Erythroblast (primary cell): Measurements from ENCODE around the gene RNPEP.
A peak's percentile ranks its signal among the peaks of the same experiment; 100 is the strongest.
"Not testable (repeated sequence)": the region's sequence is repeated elsewhere in the genome, so short reads cannot be mapped to it uniquely, and the experiment has no call there.

Experiments used
- DNase-seq, 2 experiments: peaks; one replicate each; lab custom pipeline; 2025; lab: John Stamatoyannopoulos, UW
- GATA1 ChIP-seq: IDR thresholded peaks from 2 replicates; pipeline ENCODE4 v1.6.1; 2011; ENCODE audit warnings: low read depth, mild to moderate bottlenecking, control low read depth, low read length, moderate library complexity
- POLR2A ChIP-seq: IDR thresholded peaks from 2 replicates; pipeline ENCODE4 v1.6.1; 2011; ENCODE audit warnings: mild to moderate bottlenecking, low read length

Gene RNPEP, protein sequence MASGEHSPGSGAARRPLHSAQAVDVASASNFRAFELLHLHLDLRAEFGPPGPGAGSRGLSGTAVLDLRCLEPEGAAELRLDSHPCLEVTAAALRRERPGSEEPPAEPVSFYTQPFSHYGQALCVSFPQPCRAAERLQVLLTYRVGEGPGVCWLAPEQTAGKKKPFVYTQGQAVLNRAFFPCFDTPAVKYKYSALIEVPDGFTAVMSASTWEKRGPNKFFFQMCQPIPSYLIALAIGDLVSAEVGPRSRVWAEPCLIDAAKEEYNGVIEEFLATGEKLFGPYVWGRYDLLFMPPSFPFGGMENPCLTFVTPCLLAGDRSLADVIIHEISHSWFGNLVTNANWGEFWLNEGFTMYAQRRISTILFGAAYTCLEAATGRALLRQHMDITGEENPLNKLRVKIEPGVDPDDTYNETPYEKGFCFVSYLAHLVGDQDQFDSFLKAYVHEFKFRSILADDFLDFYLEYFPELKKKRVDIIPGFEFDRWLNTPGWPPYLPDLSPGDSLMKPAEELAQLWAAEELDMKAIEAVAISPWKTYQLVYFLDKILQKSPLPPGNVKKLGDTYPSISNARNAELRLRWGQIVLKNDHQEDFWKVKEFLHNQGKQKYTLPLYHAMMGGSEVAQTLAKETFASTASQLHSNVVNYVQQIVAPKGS

DNA sequence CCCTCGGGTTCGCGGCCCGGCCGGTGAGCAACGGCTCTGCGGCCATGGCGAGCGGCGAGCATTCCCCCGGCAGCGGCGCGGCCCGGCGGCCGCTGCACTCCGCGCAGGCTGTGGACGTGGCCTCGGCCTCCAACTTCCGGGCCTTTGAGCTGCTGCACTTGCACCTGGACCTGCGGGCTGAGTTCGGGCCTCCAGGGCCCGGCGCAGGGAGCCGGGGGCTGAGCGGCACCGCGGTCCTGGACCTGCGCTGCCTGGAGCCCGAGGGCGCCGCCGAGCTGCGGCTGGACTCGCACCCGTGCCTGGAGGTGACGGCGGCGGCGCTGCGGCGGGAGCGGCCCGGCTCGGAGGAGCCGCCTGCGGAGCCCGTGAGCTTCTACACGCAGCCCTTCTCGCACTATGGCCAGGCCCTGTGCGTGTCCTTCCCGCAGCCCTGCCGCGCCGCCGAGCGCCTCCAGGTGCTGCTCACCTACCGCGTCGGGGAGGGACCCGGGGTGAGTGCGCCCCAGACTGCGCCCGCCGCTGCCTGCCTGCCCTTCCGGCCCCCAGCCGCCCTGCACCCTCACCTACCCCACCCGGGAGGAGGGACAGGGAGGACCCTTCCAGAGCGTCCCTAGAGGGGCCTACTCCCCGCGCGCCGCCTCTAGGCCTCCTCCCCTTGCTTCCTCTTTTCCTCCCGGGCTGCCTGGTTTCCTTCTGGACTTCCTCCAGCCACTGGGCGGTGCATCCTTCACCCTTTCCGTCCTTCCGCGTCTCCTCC lies at the start of gene RNPEP:
Gene RNPEP (plus strand): TSS at position 26 of the 757 bp plus-strand sequence. CDS start 19 bp downstream, at position 45.
- no peak for TF ChIP-seq GATA1
- no peak for TF ChIP-seq POLR2A
- DNase-seq: peak; percentile 64 to 72

DNA sequence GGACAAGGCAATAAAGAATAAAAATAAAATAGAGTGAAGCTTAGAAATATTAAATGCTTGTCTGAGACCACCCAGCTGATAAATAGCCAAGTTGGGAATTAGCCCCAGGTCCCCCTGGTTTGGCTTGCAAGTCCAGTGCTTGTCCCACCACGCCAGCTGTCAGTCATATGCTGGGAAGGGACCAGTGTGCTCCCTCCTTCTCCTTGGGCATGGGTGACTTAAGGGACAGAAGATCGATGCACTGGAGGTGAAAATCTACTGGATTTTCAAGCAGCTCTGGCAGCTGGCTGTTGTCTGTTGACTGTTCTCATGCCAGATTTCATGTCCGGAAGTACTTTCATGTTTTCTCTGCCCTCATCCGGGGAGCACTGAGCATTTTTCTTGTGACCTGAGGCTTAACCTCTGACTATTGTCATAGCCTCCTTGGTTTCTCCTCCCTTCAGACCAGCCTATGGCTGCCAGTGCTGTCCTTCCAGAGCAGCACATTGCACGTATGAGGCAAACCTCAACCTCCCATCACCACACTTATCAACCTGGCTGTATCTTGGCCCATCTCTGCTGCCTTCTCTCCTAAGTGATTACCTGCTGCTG lies 48.5 kb upstream of the RNPEP start:
- DNase-seq: no peak
- no peak for TF ChIP-seq GATA1
- no peak for TF ChIP-seq POLR2A

DNA sequence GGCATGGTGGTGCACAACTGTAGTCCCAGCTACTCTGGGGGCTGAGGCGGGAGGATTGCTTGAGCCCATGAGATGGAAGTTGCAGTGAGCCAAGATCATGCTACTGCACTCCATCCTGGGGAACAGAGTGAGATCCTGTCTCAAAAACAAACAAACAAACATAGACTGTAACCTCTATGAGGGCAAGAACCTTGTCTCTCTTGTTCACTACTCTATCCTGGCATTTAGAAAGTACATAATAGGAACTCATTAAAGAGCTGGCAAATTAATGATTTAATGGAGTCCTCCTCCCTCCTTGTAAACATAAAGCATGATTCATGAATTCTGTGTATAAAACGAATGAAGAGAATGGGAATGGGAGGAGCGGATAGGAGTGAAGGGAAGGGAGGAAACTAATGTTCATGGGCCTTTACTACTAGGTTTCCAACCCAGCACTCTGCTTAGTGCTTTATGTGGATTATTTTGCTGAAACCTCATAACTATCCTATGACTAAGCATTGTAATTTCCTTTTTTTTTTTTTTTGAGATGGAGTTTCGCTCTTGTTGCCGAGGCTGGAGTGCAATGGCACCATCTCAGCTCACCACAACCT lies 44.7 kb upstream of the RNPEP start:
- TF ChIP-seq GATA1 (no peak), POLR2A (no peak)
- no peak for DNase-seq

DNA sequence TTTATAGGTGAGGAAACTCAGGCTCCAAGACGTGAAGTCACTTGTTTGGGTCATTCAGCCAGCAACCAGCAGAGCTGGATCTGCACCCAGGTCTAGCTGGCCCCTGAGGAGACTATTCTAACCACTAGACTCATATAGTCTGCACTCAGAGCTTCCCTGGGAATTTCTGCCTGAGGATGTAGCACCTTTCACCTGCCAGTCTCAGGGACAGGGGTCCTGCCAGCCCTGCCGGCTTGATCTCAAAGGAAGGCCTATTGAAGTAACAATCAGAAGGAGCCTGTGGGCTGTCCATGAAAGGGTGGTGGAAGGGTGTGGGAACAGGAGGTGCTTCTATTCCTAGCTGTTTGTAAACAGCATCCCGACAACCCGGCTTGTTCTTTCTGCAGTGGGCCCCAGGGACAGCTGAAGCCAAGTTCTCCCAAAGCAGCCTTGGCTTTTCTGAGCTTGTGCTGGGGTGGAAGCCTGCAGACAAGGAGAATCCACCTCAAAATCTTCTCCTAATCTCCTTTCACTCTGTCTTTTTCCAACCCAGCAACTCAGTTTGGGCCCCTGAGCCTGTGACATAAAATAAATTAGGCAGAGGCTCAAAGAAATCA lies 43.9 kb upstream of the RNPEP start:
- no peak for DNase-seq

DNA sequence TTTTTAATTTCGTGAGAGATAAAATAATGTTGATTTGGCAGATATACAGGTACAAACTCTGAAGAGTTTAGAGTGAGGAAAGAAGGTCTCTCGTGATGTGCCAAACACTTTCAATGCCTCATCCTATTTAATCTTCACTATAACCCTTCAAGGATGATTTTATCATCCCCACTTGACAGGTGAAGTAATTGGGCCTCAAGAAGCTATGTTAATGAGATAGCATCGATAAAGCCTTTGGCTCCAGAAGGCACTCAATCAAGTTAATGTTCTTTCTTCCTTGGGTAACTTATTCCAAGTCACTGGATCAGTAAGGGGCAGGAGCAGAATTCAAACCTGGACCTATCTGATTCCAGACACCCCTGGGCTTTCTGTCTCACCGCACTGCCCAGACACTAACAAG lies 43.3 kb upstream of the RNPEP start:
- TF ChIP-seq POLR2A (no peak), GATA1 (no peak)
- DNase-seq: no peak

More for the DNA sequence above, 43.9 kb upstream of the RNPEP start:
- TF ChIP-seq POLR2A (no peak), GATA1 (no peak)

DNA sequence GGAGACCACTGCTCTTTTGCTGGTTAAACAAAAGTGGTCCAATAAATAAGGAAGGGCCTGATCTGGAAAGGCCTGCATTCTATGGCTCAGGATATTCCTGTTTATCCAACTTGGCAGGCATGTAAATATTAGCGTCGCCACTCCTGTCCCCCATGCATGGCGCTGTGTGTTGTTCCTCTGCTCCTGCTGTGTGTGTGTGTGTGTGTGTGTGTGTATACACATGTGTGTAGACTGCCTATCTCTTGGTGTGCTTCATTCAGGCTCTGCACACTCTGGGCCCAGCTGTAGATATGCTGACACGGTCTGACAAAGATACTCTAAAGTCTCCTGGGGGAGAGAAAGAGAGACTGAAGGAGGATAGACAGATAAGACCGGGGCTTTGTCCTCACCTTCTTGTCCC lies 42.9 kb upstream of the RNPEP start:
- TF ChIP-seq GATA1 (no peak), POLR2A (no peak)

DNA sequence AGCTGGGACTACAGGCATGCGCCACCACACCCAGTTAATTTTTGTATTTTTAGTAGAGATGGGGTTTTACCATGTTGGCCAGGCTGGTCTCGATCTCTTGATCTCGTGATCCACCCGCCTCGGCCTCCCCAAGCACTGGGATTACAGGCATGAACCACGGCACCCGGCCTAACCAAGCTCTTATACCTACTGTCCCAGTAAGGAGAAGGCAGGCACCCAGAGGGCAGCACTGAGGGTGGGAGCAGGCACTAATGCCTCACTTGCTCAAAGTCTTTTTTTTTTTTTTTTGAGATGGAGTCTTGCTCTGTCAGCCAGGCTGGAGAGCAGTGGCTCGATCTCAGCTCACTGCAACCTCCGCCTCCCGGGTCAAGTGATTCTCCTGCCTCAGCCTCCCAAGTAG lies 42.1 kb upstream of the RNPEP start:
- not testable (repeated sequence) for DNase-seq

More for the DNA sequence above, 42.9 kb upstream of the RNPEP start:
- DNase-seq: no peak

DNA sequence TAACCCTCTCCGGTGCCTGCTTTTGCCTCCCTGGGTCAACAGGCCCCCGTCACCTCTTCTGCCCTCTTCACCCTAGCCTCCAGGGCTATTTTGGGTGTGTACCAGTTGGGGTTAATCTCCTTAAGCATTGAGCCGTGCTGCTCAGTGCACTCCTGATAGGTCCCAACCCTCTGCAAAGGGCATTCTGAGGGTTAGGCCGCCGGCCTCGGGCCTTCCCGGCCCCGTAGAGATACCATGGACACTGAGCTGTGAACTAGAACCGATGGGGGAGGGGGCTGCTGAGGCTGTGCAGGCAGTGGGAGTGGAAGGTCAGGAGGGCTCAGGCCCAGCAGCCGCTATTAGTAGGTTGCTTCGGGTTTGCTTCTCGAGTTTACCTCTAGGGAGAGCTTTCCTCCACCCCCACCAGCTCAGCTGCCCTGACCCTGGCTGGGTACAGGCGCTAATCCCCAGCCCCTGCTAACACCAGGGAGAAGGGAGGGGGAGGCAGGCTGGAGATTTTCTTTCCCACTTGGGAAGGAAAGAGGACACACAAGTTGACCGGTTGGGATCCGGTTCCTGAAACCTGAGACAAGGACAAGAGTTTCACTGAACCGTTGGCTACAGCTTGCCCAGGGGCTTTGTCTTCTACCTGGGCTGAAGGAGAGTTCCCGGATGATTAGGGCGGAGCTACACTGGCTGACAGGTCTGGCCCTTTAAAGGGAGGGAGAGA lies 40.9 kb upstream of the RNPEP start:
- no peak for TF ChIP-seq GATA1
- no peak for TF ChIP-seq POLR2A
- peak; percentile 13 to 65 for DNase-seq

DNA sequence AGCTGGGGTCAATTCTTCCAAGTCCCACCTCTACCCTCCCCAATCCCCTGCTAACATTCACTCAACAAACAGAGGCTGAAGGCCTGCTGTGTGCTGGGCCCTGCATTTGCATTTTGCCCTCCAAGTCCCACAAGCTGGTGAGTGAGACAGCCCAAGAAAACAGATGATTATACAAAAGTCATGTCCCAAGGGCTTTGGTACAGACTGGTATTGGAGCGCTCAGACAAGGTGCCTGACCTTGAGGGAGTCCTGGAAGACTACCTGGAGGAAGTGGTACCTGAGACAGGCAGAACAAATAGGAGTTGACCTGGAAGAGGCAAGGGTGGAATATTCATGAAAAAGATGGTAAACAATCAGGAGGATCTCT lies 40.3 kb upstream of the RNPEP start:
- no peak for DNase-seq
- TF ChIP-seq POLR2A: no peak
- TF ChIP-seq GATA1: no peak

DNA sequence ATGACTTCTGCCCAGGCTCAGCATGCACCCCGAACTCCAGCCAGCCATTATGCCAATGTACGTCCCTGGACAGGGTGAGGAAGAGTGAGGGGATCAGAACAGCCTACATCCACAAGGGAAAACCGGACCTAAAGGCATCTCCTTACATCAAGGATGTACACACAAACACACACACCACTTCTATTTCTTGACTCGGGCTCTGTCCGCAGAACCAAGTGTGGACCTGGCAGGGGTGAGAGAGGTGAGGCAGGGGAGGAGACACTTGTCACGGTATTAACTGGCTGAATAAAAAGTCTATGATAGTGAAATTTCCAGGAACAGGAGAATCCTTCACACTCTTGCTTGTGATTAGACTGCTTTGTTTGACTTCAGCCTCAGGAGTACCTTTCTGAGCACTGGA lies 38.4 kb upstream of the RNPEP start:
- no peak for DNase-seq

DNA sequence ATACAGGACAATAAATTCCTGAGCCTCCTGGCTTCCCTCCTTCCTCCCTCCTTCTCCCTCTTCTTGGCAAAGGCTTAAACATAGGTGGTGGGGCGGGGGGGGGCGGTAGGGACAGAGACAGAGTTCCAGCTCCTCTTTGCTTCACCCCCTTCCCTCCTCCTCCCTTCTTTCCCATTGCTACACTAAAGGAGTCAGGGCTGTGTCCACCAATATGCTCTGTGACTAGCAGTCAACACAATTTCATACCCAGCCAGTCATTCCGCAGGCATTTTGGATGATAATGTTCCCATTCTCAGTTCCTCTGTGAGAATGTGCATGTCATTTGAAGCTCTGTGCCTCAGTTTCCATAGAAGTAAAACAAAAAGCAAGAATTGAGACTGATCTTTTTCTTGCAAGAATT lies 37.8 kb upstream of the RNPEP start:
- TF ChIP-seq GATA1: no peak
- TF ChIP-seq POLR2A: no peak
- no peak for DNase-seq

More for the DNA sequence above, 38.4 kb upstream of the RNPEP start:
- TF ChIP-seq GATA1 (no peak), POLR2A (no peak)

DNA sequence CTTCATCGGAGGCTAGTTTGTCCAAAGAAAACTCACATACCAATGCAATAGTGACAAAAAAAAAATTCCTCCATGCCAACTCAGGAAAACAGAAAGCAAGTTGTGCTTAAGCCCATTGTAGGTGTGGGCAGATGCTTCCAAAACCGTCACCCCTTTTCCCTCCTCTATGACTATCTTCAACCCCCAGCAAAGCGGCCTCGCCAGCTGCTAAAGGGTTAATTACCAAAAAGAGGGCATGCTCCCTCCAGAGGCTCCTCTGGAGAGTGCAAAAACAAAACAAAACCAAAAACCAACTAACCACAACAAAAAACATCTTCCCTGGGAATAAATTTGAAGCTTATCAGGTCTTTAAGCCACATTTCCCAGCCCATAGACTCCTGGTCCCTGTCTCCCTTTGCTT lies 37.3 kb upstream of the RNPEP start:
- peak in 1 of 2 experiments; percentile 17 for DNase-seq
- TF ChIP-seq GATA1 (no peak), POLR2A (no peak)
